Breast epithelium (tissue), 4 donors: ENCODE measurements around the gene DUSP22. TPM values are rescaled to one million over a fixed set of nuclear protein-coding genes. Genes with fewer than 3 reads are reported as not detected.
"Not testable (repeated sequence)": the region's sequence is repeated elsewhere in the genome, so short reads cannot be mapped to it uniquely, and the experiment has no call there.

Experiments used
- DNase-seq, 2 donors: peaks; one replicate each; pipeline ENCODE4 v3.0.0-alpha.2; 2019; ENCODE audit warnings: low spot score in 2 of 2
- H3K27ac ChIP-seq, 2 donors: fragments of 200-600 bp; sonication (generic) in 1 of 2; one replicate each; pipeline ENCODE4 v1.5.1; 2016 to 2019; ENCODE audit warnings: mild to moderate bottlenecking in 1 of 2
- H3K27me3 ChIP-seq, 2 donors: fragments of 200-600 bp; sonication (generic) in 1 of 2; one replicate each; pipeline versions ENCODE4 v1.5.1 to v1.6.0; 2017 to 2019; ENCODE audit warnings: control low read depth in 1 of 2, mild to moderate bottlenecking in 1 of 2
- H3K36me3 ChIP-seq: fragments of 200-600 bp; one replicate; pipeline ENCODE4 v1.5.1; 2019
- H3K4me1 ChIP-seq, 2 donors: fragments of 200-600 bp; sonication (generic); one replicate each; pipeline ENCODE4 v1.5.1; 2016 to 2019; ENCODE audit warnings: control low read depth in 1 of 2
- H3K4me3 ChIP-seq, 3 donors: fragments of 200-600 bp; sonication (generic); 1 replicate in 2 of 3; 2 replicates in 1 of 3; pipeline ENCODE4 v1.5.1; 2016 to 2019; ENCODE audit warnings: mild to moderate bottlenecking in 3 of 3, moderate library complexity in 2 of 3
- H3K9me3 ChIP-seq, 2 donors: fragments of 200-600 bp; sonication (generic) in 1 of 2; one replicate each; pipeline ENCODE4 v1.5.1; 2016 to 2019; ENCODE audit warnings: control low read depth in 1 of 2
- POLR2A ChIP-seq: fragments of 450-650 bp; IDR thresholded peaks from one replicate; pipeline ENCODE4 v1.6.1; 2016; ENCODE audit warnings: antibody characterized with exemption, mild to moderate bottlenecking, moderate library complexity
- POLR2AphosphoS5 ChIP-seq, 3 donors: sonication (generic); formaldehyde crosslinking; IDR thresholded peaks; one replicate each; pipeline ENCODE4 v1.6.1; 2017; ENCODE audit warnings: antibody characterized with exemption in 3 of 3
- intact Hi-C: fragments of 100-400 bp; cut with DNase I; formaldehyde crosslinking; loops from one replicate; pipeline ENCODE4 v1.15.1; 2023; ENCODE audit warnings: low total_unique reads
- total RNA-seq, 3 donors: library from RNA; depleted of rRNA; stranded (reverse); fragments of >200 nt; gene quantifications; one replicate each; pipeline ENCODE4 v1.1.0, GENCODE V29; 2016
- TF ChIP-seq, protein P1 (sequence below), 3 donors: fragments of 450-650 bp; IDR thresholded peaks; one replicate each; pipeline ENCODE4 v1.5.1; 2016 to 2017; ENCODE audit warnings: antibody characterized with exemption in 3 of 3, mild to moderate bottlenecking in 3 of 3, moderate library complexity in 3 of 3

The DUSP22 gene
- total RNA-seq, 3 donors from 2014 or later = 55.6 to 81.9 (median 59.0) TPM

DNA sequence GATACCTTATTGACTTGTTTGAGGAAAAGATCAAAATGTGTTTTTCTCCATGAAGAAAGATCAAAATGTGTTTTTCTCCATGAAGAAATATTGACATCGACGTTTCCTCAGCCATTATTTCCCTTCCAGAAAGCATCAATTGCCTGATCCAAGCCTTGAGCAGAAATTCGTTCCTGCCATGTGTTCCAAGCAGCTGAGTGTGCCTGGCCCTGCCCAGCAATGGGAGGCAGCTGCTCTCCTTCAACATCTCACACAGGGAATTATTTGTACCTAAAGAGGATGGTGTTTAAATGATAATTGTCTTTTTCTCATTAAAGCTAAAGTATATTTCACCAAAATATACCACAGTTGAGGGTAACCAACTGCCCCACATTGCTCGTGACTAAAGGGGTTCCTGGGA lies 7.8 kb upstream of the DUSP22 start:
- no peak overlapping the region for H3K27ac ChIP-seq
- intact Hi-C loops = no loop called here
- H3K4me3 ChIP-seq = no peak overlapping the region

DNA sequence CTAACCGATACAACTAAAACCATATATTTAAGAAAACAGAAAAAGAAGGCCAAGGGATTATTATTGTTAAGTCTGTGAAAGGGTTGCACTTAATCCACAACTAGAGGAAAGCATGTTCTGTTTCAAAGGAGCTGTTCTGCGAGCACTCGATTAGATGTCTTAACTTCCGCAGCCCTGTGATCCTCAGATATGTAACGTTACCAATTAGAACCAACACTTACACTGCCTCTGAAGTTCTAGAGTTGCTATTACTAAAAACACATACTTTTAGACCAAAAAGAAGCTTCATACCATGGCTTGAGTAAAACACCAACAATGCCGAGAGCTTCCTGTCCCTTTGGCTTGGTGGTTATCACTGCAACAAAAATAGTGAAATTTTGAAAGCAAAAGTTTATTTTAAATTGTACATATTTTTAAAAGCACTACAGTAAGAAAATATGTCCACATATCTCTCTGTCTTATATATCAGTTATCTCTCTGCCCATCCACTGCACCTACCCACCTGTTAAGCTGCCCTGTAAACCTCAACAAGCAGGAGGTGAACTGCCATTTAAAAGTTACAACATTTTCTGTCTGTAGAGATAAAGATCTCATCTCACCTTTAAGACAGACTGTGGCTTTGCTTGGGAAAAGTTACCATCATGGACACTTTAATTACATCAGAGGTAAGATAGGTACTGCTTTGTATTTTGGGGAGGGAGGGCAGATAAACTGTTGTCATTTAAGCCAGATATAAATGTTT lies 7.1 kb upstream of the DUSP22 start:
- H3K9me3 ChIP-seq = no peaks in the 10 kb centered on the region
- H3K4me1 ChIP-seq = no peaks in the 10 kb centered on the region
- no peak overlapping the region for H3K4me3 ChIP-seq
- H3K36me3 ChIP-seq = no peaks in the 10 kb centered on the region
- intact Hi-C loops = no loop called here
- TF ChIP-seq POLR2A = no peak
- TF ChIP-seq POLR2AphosphoS5 (IDR thresholded peaks at IDR 0.05) = no peak
- TF ChIP-seq, protein P1, sequence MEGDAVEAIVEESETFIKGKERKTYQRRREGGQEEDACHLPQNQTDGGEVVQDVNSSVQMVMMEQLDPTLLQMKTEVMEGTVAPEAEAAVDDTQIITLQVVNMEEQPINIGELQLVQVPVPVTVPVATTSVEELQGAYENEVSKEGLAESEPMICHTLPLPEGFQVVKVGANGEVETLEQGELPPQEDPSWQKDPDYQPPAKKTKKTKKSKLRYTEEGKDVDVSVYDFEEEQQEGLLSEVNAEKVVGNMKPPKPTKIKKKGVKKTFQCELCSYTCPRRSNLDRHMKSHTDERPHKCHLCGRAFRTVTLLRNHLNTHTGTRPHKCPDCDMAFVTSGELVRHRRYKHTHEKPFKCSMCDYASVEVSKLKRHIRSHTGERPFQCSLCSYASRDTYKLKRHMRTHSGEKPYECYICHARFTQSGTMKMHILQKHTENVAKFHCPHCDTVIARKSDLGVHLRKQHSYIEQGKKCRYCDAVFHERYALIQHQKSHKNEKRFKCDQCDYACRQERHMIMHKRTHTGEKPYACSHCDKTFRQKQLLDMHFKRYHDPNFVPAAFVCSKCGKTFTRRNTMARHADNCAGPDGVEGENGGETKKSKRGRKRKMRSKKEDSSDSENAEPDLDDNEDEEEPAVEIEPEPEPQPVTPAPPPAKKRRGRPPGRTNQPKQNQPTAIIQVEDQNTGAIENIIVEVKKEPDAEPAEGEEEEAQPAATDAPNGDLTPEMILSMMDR (IDR thresholded peaks at IDR 0.05) = no peak
- DNase-seq = no peak
- H3K27ac ChIP-seq = no peak overlapping the region
- H3K27me3 ChIP-seq = peaks cover 0 to 3% of the 10 kb centered on the region in 2 donors

More for the DNA sequence above, 7.8 kb upstream of the DUSP22 start:
- TF ChIP-seq POLR2AphosphoS5 (IDR thresholded peaks at IDR 0.05) = no peak
- TF ChIP-seq POLR2A = no peak
- TF ChIP-seq, protein P1 (IDR thresholded peaks at IDR 0.05) = no peak
- no peaks in the 10 kb centered on the region for H3K36me3 ChIP-seq
- DNase-seq = no peak
- H3K4me1 ChIP-seq = no peaks in the 10 kb centered on the region
- H3K9me3 ChIP-seq = no peaks in the 10 kb centered on the region
- peaks cover 0 to 3% of the 10 kb centered on the region in 2 donors for H3K27me3 ChIP-seq

DNA sequence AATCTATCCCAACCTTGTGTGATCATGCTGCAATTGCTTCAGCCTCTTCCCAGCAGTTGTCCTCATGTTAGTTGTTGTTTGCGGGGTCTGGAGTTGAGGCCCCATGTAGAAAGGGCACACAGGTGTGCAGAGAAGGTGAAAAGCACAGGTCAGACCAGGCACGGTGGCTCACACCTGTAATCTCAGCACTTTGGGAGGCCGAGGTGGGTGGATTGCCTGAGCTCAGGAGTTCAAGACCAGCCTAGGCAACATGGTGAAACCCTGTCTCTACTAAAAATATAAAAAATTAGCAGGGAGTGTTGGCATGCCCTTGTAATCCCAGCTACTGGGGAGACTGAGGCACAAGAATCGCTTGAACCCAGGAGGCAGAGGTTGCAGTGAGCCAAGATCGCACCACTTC lies 6.4 kb upstream of the DUSP22 start:
- H3K36me3 ChIP-seq, H3K4me3 ChIP-seq, H3K27me3 ChIP-seq, H3K9me3 ChIP-seq, H3K4me1 ChIP-seq, H3K27ac ChIP-seq, DNase-seq, intact Hi-C loops: not testable (repeated sequence)

DNA sequence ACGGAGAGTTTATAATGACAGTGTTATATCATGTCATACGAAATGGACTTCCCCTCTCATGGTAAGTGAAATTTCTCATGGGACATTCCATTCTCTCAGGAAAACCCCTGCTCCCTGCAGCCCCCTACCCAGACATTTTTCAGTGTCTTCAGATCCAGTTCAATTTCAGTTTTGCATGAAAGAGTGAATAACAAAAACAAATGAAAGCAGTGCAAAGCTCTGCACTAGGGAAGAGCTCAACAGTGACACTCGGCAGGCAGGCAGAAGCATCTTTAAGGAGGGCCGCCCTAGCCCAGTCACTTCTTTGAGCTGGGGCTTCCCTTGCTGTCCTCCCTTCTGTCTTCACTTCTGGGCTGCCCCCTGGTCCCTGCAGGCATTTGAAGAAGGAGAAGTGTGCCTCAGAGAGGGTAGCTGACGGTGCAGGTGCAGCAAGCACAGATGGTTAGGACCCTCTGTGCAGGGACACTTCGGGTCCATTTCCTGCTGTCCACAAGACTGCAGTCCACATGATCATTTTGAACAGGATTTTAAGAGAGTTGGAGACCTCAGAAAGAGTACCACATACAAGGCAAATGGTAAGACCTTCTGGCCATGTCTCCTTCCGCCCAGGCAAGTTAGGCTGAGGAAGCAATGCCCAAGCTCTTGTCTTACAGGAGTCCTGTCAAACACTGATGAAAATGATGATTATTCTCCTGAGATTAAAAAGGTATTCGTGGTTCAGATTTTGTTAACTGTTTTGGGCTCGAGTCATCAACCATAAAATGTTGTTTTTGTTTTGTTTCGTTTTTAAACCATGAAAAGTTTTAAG lies 5.4 kb upstream of the DUSP22 start:
- DNase-seq = no peak
- H3K27me3 ChIP-seq = no peaks in the 10 kb centered on the region
- TF ChIP-seq POLR2A = no peak
- TF ChIP-seq, protein P1 (IDR thresholded peaks at IDR 0.05) = no peak
- H3K4me3 ChIP-seq = no peak overlapping the region
- H3K9me3 ChIP-seq = no peaks in the 10 kb centered on the region
- H3K27ac ChIP-seq = no peak overlapping the region
- intact Hi-C loops = no loop called here
- H3K4me1 ChIP-seq = no peaks in the 10 kb centered on the region
- H3K36me3 ChIP-seq = no peaks in the 10 kb centered on the region

DNA sequence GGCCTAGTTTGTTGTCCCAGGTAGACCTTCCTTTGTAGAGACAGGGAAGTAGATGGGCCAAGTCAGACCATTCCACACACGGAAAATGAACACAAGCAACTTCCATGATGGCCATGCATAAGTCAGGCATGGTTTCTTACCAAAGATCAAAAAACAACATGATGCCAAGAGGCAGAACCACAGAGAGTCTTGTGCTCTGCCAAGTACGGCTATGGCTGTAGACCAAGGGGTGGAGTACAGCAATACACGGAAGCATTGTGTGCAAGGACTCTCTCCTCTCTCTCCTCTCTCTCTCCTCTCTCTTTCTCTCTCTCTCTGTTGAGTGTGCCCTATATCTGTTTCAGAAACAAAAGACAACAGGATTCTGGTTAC lies 4.8 kb upstream of the DUSP22 start:
- H3K36me3 ChIP-seq = no peaks in the 10 kb centered on the region
- intact Hi-C loops = no loop called here
- no peaks in the 10 kb centered on the region for H3K27me3 ChIP-seq
- no peak for DNase-seq
- no peaks in the 10 kb centered on the region for H3K9me3 ChIP-seq
- no peak overlapping the region for H3K4me3 ChIP-seq
- H3K4me1 ChIP-seq = no peaks in the 10 kb centered on the region
- no peak overlapping the region for H3K27ac ChIP-seq
- no peak for TF ChIP-seq POLR2A
- TF ChIP-seq, protein P1 (IDR thresholded peaks at IDR 0.05) = no peak
- no peak for TF ChIP-seq POLR2AphosphoS5 (IDR thresholded peaks at IDR 0.05)
